ENCODE data around the gene CYB5RL.

CYB5RL gene, protein sequence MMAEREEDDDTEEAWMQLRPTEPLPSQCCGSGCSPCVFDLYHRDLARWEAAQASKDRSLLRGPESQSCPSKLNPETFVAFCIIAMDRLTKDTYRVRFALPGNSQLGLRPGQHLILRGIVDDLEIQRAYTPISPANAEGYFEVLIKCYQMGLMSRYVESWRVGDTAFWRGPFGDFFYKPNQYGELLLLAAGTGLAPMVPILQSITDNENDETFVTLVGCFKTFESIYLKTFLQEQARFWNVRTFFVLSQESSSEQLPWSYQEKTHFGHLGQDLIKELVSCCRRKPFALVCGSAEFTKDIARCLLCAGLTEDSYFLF

DNA sequence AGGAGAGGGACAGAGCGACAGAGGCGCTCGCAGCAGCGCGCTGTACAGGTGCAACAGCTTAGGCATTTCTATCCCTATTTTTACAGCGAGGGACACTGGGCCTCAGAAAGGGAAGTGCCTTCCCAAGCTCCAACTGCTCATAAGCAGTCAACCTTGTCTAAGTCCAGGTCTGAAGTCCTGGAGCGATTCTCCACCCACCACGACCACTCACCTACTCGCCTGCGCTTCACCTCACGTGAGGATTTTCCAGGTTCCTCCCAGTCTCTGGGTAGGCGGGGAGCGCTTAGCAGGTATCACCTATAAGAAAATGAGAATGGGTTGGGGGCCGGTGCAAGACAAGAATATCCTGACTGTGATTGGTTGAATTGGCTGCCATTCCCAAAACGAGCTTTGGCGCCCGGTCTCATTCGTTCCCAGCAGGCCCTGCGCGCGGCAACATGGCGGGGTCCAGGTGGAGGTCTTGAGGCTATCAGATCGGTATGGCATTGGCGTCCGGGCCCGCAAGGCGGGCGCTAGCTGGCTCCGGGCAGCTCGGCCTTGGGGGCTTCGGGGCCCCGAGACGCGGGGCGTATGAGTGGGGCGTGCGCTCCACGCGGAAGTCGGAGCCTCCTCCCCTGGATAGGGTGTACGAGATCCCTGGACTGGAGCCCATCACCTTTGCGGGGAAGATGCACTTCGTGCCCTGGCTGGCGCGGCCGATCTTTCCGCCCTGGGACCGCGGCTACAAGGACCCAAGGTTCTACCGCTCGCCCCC lies at the start of gene CYB5RL, which contains the start of gene MRPL37:
Gene CYB5RL (minus strand): TSS at position 266 of the 754 bp plus-strand sequence. CDS start 4,414 bp downstream, outside the sequence.
Gene MRPL37 (plus strand): TSS at position 403 of the 754 bp plus-strand sequence. CDS start 77 bp downstream, at position 480.
- peak within 1 kb of the TSS; percentile 97 for H3K4me3 ChIP-seq (ENCODE audit: low read depth, low read length)
- TF ChIP-seq, protein P1, sequence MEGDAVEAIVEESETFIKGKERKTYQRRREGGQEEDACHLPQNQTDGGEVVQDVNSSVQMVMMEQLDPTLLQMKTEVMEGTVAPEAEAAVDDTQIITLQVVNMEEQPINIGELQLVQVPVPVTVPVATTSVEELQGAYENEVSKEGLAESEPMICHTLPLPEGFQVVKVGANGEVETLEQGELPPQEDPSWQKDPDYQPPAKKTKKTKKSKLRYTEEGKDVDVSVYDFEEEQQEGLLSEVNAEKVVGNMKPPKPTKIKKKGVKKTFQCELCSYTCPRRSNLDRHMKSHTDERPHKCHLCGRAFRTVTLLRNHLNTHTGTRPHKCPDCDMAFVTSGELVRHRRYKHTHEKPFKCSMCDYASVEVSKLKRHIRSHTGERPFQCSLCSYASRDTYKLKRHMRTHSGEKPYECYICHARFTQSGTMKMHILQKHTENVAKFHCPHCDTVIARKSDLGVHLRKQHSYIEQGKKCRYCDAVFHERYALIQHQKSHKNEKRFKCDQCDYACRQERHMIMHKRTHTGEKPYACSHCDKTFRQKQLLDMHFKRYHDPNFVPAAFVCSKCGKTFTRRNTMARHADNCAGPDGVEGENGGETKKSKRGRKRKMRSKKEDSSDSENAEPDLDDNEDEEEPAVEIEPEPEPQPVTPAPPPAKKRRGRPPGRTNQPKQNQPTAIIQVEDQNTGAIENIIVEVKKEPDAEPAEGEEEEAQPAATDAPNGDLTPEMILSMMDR (IDR thresholded peaks at IDR 0.05; ENCODE audit: low read depth, low read length): no peak

DNA sequence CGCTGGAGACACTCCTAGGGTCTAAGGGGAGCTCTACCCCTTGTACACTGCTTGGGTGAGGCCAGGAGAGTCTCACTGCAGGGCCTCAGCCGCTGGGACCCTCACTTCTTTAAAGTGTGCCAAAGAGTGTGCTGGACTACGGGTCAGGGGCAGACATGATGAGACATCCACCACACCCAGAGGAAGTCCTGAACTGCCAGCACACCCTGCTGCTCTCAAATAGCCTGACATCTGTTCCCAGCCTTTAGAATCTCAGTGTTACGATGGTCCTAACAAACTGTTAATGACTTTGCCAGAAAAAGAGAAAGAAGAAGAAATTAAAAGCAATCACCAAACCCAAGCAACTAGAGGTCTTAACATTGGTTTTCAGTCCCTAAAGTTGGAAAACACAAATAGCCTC lies 49.1 kb upstream of the CYB5RL start:
- TF ChIP-seq, protein P1 (IDR thresholded peaks at IDR 0.05; ENCODE audit: low read depth, low read length): no peak
- H3K4me3 ChIP-seq (ENCODE audit: low read depth, low read length): no peak overlapping the region

DNA sequence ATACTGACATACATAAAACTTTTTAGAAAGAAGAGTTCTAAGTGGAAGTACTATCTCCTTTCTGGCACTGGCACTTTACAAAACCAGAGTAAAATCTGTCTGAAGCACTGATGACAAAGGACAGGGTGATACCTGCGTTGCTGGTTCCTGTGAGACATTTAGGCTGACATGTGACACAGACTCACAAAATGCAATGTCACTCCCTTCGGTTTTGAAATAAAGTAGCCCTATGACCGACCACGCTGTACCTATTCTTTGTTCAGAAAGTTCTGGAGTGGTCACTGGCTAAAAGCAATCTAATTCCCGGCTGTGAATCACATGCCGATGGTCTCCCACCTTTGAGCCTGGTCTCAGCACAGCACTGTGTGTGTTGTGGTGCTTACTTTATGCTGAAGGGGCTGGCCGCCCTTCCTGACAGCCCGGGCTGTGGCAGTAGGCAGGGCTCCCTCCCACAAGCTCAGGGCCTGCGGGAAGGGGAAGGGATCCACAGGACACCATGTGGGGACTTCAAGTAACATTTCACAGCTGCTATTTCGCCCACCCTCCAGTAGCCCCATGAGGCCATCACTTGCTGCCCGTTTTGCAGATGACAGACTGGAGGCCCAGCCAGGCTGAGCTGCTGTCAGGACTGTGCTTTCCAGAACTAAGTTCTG lies 48.2 kb upstream of the CYB5RL start:
- no peak overlapping the region for H3K4me3 ChIP-seq (ENCODE audit: low read depth, low read length)
- TF ChIP-seq, protein P1 (IDR thresholded peaks at IDR 0.05; ENCODE audit: low read depth, low read length): no peak

DNA sequence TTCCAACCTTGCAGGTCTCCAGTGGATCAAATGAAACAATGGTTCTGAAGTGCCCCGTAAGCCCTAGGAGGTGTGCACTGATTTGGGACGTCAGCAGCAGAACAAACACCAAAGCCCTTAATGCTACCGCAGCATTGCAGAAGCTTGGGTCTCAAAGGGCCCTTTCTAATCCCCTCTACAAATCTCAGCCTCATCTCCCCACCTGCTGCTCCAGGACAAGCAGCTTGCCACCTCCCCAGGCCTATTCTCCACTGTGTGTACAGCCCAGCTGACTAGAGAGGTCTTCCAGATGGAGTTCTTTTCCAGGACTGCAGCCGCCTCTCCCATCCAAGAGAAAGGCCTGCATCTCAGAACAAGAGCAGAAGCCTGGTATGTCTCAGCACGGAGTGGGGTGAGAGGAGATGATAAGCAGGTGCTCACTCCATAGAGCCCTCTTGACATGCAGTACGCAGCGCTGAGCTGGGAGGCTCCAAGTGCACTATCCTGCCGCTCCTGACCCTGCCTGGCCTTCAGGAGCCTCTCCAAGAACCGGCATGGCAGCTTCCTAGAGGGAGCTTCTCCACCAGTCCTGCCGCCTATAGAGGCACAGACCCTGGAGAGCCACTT lies 46.4 kb upstream of the CYB5RL start:
- H3K4me3 ChIP-seq (ENCODE audit: low read depth, low read length): no peak overlapping the region
- TF ChIP-seq, protein P1 (IDR thresholded peaks at IDR 0.05; ENCODE audit: low read depth, low read length): no peak

DNA sequence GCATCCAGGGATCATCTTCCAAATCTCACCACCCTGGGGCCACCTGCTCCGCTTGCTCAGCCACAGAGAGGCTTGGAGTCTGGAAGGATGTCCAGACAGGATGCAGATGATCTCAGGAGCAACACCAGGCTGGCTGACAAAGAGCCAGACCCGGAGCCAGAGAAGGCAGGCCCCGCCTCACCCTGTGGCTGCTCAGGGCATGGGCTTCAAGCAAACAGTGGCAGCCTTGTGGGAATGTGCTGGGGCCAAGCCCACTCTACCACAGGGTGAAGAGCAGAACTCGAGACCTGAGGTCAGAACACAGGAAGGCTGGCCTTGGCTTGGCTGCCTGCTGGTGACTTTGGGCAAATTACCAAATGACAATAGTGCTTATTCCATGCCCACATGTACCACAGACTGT lies 45.7 kb upstream of the CYB5RL start:
- H3K4me3 ChIP-seq (ENCODE audit: low read depth, low read length): no peak overlapping the region
- TF ChIP-seq, protein P1 (IDR thresholded peaks at IDR 0.05; ENCODE audit: low read depth, low read length): no peak

DNA sequence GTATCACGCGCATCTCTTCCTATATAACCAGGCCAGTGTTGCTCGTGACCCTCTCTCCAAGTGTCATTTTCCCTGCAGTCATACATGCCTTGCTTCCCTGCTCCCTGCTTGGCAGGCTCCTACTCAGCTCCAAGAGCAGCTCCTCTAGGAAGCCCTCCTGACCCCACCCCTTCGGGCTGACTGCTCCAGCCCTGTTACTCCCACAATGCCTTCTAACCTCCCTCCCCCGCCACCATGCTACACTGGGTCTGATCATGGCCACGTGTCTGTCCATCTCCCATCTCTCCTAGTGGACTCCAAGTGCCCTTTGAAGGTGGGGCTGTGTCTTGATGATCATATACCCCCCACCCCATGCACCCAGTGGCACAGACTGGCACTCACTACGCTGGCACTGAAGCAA lies 44.8 kb upstream of the CYB5RL start:
- H3K4me3 ChIP-seq (ENCODE audit: low read depth, low read length): no peak overlapping the region
- TF ChIP-seq, protein P1 (IDR thresholded peaks at IDR 0.05; ENCODE audit: low read depth, low read length): no peak
